ENCODE results near the gene CHPF. TPM values are rescaled to one million over a fixed set of nuclear protein-coding genes. Genes with fewer than 3 reads are reported as not detected.

Gene CHPF
- total RNA-seq, 1 donor from 2014 or later = 23.2 TPM

DNA sequence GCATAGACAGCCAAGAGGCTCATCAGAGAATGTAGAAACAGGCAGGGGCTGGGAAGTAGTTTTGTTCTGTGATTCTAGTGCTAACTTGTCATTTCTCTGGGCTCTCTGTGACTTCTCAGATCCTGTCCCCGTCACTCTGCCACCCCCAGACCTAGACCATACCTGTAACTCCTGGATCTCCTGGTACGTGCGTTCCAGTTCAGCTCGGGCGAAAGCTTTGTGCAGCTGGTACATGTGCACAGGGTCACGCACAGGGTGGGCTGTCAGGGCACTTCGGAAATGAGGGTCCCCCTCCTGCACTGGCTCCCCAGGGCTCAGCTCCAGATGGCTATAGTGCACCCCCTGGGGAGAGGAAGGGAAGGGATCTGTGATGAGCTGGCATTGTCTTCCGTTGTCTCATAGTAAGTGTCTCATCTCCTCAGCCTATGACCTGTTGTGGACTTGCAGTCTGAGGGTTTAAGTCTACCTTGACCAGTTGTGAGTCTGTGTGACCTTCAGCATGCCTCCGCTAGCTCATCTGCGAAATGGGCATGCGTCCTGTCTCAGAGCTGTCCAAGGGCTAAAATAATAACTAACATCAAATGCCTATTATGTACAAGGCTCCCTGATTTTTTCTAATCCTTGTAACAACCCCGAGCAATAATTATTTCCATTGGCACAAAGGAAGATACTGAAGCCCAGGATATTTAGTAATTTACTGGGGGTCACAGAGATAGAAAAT, 2.7 kb downstream of the CHPF start:
- Histone ChIP-seq H3K4me1 (peaks cover 30% of the 10 kb centered on the region), H3K27me3 (ENCODE audit: low read depth) (peaks cover 8% of the 10 kb centered on the region), H3K27ac (no peak overlapping the region), H3K4me3 (no peak overlapping the region), H3K36me3 (peaks cover 32% of the 10 kb centered on the region), H3K9me3 (no peaks in the 10 kb centered on the region)
- DNase-seq (no peak), ATAC-seq (no peak)
- intact Hi-C loops (cut with DNase I) = no loop called here
- TF ChIP-seq, protein P1, sequence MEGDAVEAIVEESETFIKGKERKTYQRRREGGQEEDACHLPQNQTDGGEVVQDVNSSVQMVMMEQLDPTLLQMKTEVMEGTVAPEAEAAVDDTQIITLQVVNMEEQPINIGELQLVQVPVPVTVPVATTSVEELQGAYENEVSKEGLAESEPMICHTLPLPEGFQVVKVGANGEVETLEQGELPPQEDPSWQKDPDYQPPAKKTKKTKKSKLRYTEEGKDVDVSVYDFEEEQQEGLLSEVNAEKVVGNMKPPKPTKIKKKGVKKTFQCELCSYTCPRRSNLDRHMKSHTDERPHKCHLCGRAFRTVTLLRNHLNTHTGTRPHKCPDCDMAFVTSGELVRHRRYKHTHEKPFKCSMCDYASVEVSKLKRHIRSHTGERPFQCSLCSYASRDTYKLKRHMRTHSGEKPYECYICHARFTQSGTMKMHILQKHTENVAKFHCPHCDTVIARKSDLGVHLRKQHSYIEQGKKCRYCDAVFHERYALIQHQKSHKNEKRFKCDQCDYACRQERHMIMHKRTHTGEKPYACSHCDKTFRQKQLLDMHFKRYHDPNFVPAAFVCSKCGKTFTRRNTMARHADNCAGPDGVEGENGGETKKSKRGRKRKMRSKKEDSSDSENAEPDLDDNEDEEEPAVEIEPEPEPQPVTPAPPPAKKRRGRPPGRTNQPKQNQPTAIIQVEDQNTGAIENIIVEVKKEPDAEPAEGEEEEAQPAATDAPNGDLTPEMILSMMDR (IDR thresholded peaks at IDR 0.05) = no peak

DNA sequence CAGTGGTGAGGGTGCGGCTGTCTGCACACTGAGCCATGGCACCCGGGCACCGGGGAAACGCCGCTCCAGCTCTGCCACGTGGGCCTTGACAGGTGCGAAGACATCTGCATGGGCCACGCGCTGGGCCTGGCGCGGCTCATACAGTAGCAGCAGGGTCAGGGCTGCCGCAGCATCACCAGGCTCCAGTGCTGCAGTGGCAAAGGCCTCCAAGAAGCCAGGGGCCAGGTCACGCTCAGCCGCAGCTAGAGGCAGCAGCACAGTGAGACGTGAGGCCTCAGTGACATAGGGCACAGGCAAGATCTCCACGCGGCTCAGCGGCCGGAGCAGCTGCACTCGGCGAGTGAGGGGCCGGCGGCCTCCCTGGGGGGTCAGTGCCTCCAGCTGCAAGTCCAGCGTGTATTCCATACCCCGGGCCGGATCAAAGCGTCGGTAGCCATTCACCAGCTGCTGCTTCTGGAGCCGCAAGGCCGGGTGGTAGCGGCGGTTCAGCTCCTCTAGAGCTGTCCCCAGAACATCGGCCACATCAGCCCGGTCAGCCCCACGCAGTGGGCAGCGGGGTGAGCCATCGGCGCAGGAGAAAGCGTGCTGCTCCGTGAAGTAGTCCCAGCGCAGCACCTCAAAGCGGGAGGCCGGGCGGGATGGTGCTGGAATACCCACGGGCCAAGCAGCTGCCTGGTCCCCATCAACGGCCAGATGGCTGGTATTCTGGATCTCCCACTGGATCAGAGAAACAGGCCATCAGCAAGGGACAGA, 3.5 kb downstream of the CHPF start:
- TF ChIP-seq, protein P1 (IDR thresholded peaks at IDR 0.05) = no peak
- no peak overlapping the region for H3K4me3 ChIP-seq
- no peaks in the 10 kb centered on the region for H3K9me3 ChIP-seq
- H3K36me3 ChIP-seq = peaks cover 32% of the 10 kb centered on the region
- H3K4me1 ChIP-seq = peaks cover 30% of the 10 kb centered on the region
- DNase-seq (no peak), ATAC-seq (no peak)
- H3K27ac ChIP-seq = no peak overlapping the region
- intact Hi-C loops (cut with DNase I) = loop anchor here (10.0 kb wide), 1 partner anchor 135 kb away; no protein-coding TSS in a partner anchor
- peaks cover 8% of the 10 kb centered on the region for H3K27me3 ChIP-seq (ENCODE audit: low read depth)

DNA sequence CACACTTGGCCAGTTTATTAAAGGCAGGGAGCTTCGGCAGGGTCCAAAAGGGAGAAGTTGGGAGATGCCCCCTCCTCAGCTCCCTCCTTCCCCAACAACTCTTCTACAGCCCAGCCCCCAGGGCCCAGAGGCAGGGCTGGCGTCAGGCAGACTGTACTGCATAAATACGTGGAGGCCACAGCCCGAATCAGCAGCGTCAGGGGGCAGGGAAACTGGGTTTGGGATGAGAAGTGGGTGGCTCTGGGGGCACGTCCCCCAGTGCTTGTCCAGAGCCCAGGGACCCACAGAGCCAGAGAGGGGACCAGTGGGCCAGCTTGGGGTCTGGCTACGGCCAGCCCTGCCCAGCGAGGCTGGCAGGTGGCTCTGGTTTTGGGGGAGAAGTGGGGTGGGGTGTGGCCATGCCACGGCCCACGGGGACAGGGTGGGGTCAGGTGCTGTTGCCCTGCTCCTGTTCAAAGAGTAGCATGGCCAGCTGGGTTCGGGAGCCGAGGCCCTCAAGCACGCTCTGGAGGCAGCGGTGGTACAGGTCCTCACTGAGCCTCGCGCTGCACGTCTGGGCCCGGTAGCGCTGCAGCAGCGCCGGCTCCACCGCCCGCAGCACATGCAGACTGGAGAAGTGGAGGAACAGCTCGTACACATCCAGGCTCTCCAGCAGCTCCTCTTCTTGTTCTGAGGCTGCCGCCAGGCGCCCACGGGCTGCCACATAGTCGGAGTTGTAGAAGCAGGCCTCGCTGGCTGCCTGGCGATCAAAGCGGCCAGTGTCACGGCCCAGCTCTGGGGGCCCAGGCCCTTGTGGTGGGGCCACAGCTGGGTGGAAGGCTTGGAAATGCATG, 4.4 kb downstream of the CHPF start:
- H3K4me3 ChIP-seq = no peak overlapping the region
- DNase-seq (no peak), ATAC-seq (no peak)
- intact Hi-C loops (cut with DNase I) = loop anchor here (10.0 kb wide), 1 partner anchor 134 kb away; no protein-coding TSS in a partner anchor
- H3K4me1 ChIP-seq = peaks cover 24% of the 10 kb centered on the region
- peaks cover 8% of the 10 kb centered on the region for H3K27me3 ChIP-seq (ENCODE audit: low read depth)
- TF ChIP-seq, protein P1 (IDR thresholded peaks at IDR 0.05) = no peak
- no peak overlapping the region for H3K27ac ChIP-seq
- H3K36me3 ChIP-seq = peaks cover 32% of the 10 kb centered on the region
- H3K9me3 ChIP-seq = no peaks in the 10 kb centered on the region

DNA sequence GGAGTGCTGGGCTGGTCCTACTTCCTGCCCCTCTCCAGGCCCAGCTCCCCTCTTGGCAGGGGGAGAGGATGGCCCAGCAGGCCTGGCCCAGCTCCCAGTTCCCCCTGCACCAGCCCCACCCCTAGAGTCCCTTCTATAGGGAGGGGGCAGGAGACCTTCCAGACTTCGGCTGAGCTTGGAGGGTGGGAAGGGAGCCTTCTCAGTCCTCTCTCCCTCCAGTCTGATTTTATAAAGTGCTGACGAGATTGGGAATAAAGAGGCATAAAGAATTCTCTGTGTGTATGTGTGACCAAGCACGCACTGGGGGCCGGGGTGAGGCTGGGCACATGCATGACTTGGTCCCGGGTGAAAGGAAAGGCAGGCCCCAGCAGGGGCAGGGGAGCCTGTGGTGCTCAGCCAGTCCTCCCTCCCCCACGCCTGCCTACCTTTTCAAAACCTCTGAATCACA, 5.1 kb downstream of the CHPF start:
- peaks cover 22% of the 10 kb centered on the region for H3K4me1 ChIP-seq
- H3K36me3 ChIP-seq = peaks cover 32% of the 10 kb centered on the region
- H3K27me3 ChIP-seq (ENCODE audit: low read depth) = peaks cover 9% of the 10 kb centered on the region
- intact Hi-C loops (cut with DNase I) = loop anchor here (10.0 kb wide), 1 partner anchor 134 kb away; no protein-coding TSS in a partner anchor
- TF ChIP-seq, protein P1 (IDR thresholded peaks at IDR 0.05) = no peak
- no peak overlapping the region for H3K4me3 ChIP-seq
- no peaks in the 10 kb centered on the region for H3K9me3 ChIP-seq
- ATAC-seq (no peak), DNase-seq (no peak)
- H3K27ac ChIP-seq = no peak overlapping the region

All from lower lobe of right lung (tissue), 2 donors.